T-helper 17 cell (primary cell): ENCODE measurements around the gene BPTF. TPM values are rescaled to one million over a fixed set of nuclear protein-coding genes. Genes with fewer than 3 reads are reported as not detected.
"Not testable (repeated sequence)": the region's sequence is repeated elsewhere in the genome, so short reads cannot be mapped to it uniquely, and the experiment has no call there.

Source experiments
- ATAC-seq: fragments of 150-1000 bp; cut with Tn5 transposase; 2 replicates; pipeline ENCODE4 v1.10.0; 2021; ENCODE audit warnings: mild to moderate bottlenecking, moderate library complexity
- DNase-seq, 3 donors: peaks; one replicate each; pipeline versions ENCODE4 v3.0.0 to v3.0.0-alpha.2; 2020 to 2021
- H3K9me3 ChIP-seq: one replicate; pipeline ENCODE4 v1.7.0; 2013; ENCODE audit warnings: low read length, mild to moderate bottlenecking; ENCODE audit not compliant: control insufficient read depth, poor library complexity, severe bottlenecking
- H3K27ac Mint-ChIP-seq: one replicate; pipeline ENCODE4 v1.8.0; 2022; ENCODE audit warnings: mild to moderate bottlenecking, moderate library complexity, mixed read lengths
- H3K27me3 Mint-ChIP-seq: one replicate; pipeline ENCODE4 v1.8.0; 2022; ENCODE audit warnings: mixed read lengths
- H3K36me3 Mint-ChIP-seq: one replicate; pipeline ENCODE4 v1.8.0; 2022; ENCODE audit warnings: low read depth, mixed read lengths
- H3K4me1 Mint-ChIP-seq: one replicate; pipeline ENCODE4 v1.8.0; 2022; ENCODE audit warnings: mild to moderate bottlenecking, mixed read lengths
- H3K4me3 Mint-ChIP-seq: one replicate; pipeline ENCODE4 v1.8.0; 2022; ENCODE audit warnings: mild to moderate bottlenecking, moderate library complexity, mixed read lengths
- total RNA-seq, 4 donors: library from RNA in 2 of 4; stranded (reverse) in 2 of 4; gene quantifications; one replicate each; pipeline ENCODE4 v1.2.3 and lab custom pipeline; 2022 to 2026

The BPTF gene
- total RNA-seq, 2 donors from 2014 or later, result 138 to 145 TPM

GRCh38 chr17:67845374-67845773 lies 20.1 kb downstream of the BPTF start:
- no peaks in the 10 kb centered on the region for H3K9me3 ChIP-seq
- DNase-seq (no peak), ATAC-seq (no peak)
- Mint-ChIP-seq H3K27me3 (no peaks in the 10 kb centered on the region), H3K27ac (peak overlapping the region; percentile 37), H3K4me3 (no peak overlapping the region), H3K4me1 (peaks cover 22% of the 10 kb centered on the region), H3K36me3 (peaks cover 2% of the 10 kb centered on the region)

DNA sequence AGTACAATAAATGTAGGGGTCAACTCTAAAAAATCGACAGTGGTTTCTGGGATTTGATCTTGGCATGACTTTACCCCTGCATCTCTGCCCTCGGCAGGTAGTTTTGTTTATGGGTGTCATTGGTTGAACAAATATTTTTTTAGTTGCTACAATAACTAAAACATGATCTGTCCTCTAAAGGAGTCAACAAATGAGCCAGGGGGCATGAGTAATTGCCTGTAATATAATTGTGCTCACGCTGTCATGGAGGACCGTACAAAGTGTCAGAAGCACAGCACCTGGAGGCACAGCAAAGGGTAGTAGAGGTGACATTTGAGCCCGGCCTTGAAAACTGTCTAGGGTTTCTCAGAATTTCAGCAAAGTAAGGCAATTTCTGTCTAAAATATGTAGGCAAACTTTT lies 22.9 kb downstream of the BPTF start:
- H3K27me3 Mint-ChIP-seq, H3K36me3 Mint-ChIP-seq, H3K9me3 ChIP-seq, ATAC-seq, H3K27ac Mint-ChIP-seq, H3K4me3 Mint-ChIP-seq, DNase-seq: not testable (repeated sequence)
- H3K4me1 Mint-ChIP-seq, result peaks cover 29% of the 10 kb centered on the region

DNA sequence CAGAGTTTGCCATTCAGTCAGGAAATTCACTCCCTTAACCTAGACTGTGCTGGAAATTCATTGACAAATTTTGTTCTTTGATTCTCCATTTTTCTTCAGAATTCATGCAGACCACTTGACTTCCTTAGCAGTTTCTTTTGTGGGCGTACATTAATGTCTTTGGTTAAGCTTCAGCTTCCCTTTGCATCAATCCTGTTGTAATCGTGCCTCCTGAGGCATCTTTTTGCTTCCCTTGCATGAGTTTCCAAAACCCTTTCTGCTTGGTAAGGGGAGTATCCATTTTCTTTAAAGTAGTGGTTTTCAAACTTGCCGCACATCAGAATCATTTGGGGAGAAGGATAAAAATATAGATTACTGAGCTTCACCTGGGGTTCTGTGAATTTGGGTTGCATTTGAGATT lies 23.5 kb downstream of the BPTF start:
- not testable (repeated sequence) for H3K36me3 Mint-ChIP-seq, DNase-seq, ATAC-seq, H3K9me3 ChIP-seq, H3K4me3 Mint-ChIP-seq, H3K27me3 Mint-ChIP-seq, H3K27ac Mint-ChIP-seq
- peaks cover 31% of the 10 kb centered on the region for H3K4me1 Mint-ChIP-seq

- H3K36me3 Mint-ChIP-seq, result peaks cover 6% of the 10 kb centered on the region
- ATAC-seq (no peak), DNase-seq (no peak)
- peaks cover 42% of the 10 kb centered on the region for H3K4me1 Mint-ChIP-seq
- no peaks in the 10 kb centered on the region for H3K9me3 ChIP-seq
- no peak overlapping the region for H3K4me3 Mint-ChIP-seq
- H3K27me3 Mint-ChIP-seq, result no peaks in the 10 kb centered on the region
- H3K27ac Mint-ChIP-seq, result peak overlapping the region; percentile 67
Observed at GRCh38 chr17:67850991-67851631, 25.8 kb downstream of the BPTF start.

DNA sequence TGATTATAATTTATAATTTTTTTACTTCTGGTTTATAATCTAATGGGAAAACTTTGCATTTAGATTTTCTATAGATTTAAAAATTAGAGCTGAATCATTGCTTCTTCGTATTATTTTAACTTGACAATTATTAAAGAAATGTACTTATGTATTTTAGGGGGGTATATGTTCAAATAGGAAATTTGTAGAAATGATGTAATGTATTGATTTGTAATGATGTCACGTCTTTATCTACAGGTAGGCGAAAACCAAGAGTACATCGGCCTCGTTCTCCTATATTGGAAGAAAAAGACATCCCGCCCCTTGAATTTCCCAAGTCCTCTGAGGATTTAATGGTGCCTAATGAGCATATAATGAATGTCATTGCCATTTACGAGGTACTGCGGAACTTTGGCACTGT lies 28.4 kb downstream of the BPTF start:
- no peaks in the 10 kb centered on the region for H3K27me3 Mint-ChIP-seq
- no peaks in the 10 kb centered on the region for H3K9me3 ChIP-seq
- ATAC-seq (no peak), DNase-seq (no peak)
- peaks cover 6% of the 10 kb centered on the region for H3K36me3 Mint-ChIP-seq
- no peak overlapping the region for H3K4me3 Mint-ChIP-seq
- no peak overlapping the region for H3K27ac Mint-ChIP-seq
- peaks cover 52% of the 10 kb centered on the region for H3K4me1 Mint-ChIP-seq

GRCh38 chr17:67854378-67854777 lies 29.1 kb downstream of the BPTF start:
- no peak for DNase-seq
- peak overlapping the region; percentile 89 for H3K27ac Mint-ChIP-seq
- no peak overlapping the region for H3K4me3 Mint-ChIP-seq
- H3K4me1 Mint-ChIP-seq, result peaks cover 48% of the 10 kb centered on the region
- ATAC-seq, result no peak
- H3K27me3 Mint-ChIP-seq, result no peaks in the 10 kb centered on the region
- H3K9me3 ChIP-seq, result no peaks in the 10 kb centered on the region
- peaks cover 6% of the 10 kb centered on the region for H3K36me3 Mint-ChIP-seq

- H3K4me1 Mint-ChIP-seq, result peaks cover 47% of the 10 kb centered on the region
Observed at GRCh38 chr17:67855504-67856324, 30.4 kb downstream of the BPTF start.

DNA sequence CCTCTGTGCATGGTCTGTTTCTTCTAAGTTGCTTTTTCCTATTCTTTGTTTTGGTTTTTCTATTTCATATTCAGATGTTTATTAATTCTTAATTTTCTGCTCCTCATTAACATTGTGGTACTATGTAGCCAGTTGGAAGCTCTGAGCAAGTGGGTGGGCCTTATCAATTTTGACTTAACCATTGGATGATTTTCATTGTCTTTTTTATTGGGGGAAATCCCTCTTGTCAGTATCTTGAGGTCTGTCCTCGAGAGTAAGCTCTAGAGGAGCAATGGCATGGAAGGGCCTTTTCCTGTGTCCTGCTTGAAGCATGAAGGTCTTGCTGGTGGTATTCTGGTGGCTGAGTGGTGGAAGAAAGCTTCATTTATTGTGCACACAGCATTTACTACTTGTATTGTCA lies 31.1 kb downstream of the BPTF start:
- not testable (repeated sequence) for H3K9me3 ChIP-seq, DNase-seq, H3K36me3 Mint-ChIP-seq, H3K27me3 Mint-ChIP-seq
- peak overlapping the region; percentile 89 for H3K27ac Mint-ChIP-seq
- peak; percentile 59 for ATAC-seq
- H3K4me3 Mint-ChIP-seq, result peak overlapping the region; percentile 76
- H3K4me1 Mint-ChIP-seq, result peaks cover 48% of the 10 kb centered on the region

More at GRCh38 chr17:67855504-67856324, 30.4 kb downstream of the BPTF start:
- H3K9me3 ChIP-seq, result no peaks in the 10 kb centered on the region
- Mint-ChIP-seq H3K27ac (peak overlapping the region; percentile 89), H3K36me3 (peaks cover 6% of the 10 kb centered on the region), H3K4me3 (peak overlapping the region; percentile 76), H3K27me3 (no peaks in the 10 kb centered on the region)
- DNase-seq (no peak), ATAC-seq (peak; percentile 32)

DNA sequence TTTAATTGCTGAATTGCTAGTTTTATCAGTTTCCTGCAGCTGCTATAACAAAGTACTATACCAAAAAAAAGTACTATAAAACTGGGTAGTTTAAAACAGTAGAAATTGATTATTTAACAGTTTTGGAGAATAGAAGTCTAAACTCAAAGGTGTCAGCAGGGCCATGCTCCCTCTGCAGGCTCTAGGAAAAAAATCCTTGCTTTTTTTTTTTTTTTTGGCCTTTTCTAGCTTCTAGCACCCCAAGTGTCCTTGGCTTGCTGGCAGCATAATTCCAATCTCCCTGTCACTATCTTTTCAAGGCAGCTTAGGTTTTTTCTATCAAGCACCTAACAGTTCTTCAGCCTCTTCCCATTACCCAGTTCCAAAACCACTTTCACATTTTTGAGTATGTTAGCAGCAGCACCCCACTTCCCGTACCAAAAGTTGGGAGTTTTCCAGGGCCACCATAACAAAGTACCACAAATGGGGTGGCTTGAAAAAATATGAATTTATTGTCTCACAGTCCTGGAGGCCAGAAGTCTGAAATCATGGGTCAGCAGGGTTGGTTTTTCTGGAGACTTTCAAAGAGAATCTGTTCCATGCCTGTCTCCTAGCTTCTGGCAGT lies 37.4 kb downstream of the BPTF start:
- H3K27ac Mint-ChIP-seq, result peak overlapping the region; percentile 79
- peaks cover 34% of the 10 kb centered on the region for H3K4me1 Mint-ChIP-seq
- H3K4me3 Mint-ChIP-seq, result no peak overlapping the region
- ATAC-seq (no peak), DNase-seq (no peak)
- H3K27me3 Mint-ChIP-seq, result no peaks in the 10 kb centered on the region
- H3K9me3 ChIP-seq, result no peaks in the 10 kb centered on the region
- H3K36me3 Mint-ChIP-seq, result no peaks in the 10 kb centered on the region

DNA sequence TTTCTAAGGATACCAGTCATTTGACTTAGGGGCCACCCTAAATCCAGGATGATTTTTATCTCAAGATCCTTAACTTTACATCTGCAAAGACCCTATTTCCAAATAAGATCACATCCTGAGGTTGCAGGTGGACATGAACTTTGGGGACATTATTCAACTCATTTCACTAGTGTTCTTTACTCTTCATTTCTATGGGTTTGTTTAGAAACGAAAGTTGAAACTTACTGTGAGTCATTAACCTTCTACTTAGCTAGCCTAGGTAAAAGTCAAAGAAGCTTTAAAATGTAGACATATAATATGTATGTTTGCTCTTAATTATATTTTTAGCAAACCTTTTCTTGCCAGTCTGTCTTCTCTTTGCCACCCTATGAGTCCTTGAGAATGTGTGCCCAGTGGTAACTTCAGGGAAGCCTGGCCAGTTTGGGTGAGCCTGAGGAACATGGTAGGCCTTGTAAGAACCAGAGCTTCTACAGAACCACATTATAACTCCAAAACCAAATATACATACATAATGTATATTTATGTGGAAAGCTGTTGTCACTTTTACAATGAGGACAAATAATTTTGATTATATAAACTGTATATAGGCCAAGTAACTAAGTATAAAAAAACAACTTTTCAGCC lies 38.4 kb downstream of the BPTF start:
- Mint-ChIP-seq H3K27ac (peak overlapping the region; percentile 79), H3K4me1 (peaks cover 37% of the 10 kb centered on the region), H3K36me3 (no peaks in the 10 kb centered on the region), H3K27me3 (no peaks in the 10 kb centered on the region), H3K4me3 (peak overlapping the region; percentile 28)
- H3K9me3 ChIP-seq, result no peaks in the 10 kb centered on the region
- DNase-seq (no peak), ATAC-seq (no peak)

GRCh38 chr17:67865438-67865837 lies 40.1 kb downstream of the BPTF start:
- no peak for ATAC-seq
- no peak overlapping the region for H3K27ac Mint-ChIP-seq
- no peaks in the 10 kb centered on the region for H3K36me3 Mint-ChIP-seq

DNA sequence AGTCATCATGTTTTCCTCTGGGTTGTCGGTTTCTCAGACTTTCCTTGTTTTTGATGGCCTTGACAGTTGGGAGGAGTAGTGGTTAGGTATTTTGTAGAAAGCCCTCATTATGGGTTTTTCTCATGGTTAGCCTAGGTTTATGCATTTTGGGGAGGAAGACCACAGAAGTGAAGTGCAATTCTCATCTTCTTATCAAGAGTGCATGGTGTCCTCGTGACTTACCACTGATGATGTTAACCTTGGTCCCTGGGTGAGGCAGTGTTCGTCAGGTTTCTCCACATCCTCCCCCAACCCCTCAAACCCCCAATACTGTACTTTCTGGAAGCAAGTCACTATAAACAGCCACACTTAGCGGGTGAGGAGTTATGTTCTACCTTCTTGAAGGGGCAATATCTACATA lies 42.3 kb downstream of the BPTF start:
- H3K9me3 ChIP-seq, result no peaks in the 10 kb centered on the region
- H3K4me3 Mint-ChIP-seq, result no peak overlapping the region
- H3K27me3 Mint-ChIP-seq, result no peaks in the 10 kb centered on the region
- no peak for DNase-seq
- H3K36me3 Mint-ChIP-seq, result no peaks in the 10 kb centered on the region
- peak overlapping the region; percentile 57 for H3K27ac Mint-ChIP-seq
- H3K4me1 Mint-ChIP-seq, result peaks cover 26% of the 10 kb centered on the region
- no peak for ATAC-seq

More at GRCh38 chr17:67865438-67865837, 40.1 kb downstream of the BPTF start:
- H3K4me3 Mint-ChIP-seq, result no peak overlapping the region
- peaks cover 37% of the 10 kb centered on the region for H3K4me1 Mint-ChIP-seq
- H3K9me3 ChIP-seq, result no peaks in the 10 kb centered on the region
- H3K27me3 Mint-ChIP-seq, result no peaks in the 10 kb centered on the region
- DNase-seq, result no peak

DNA sequence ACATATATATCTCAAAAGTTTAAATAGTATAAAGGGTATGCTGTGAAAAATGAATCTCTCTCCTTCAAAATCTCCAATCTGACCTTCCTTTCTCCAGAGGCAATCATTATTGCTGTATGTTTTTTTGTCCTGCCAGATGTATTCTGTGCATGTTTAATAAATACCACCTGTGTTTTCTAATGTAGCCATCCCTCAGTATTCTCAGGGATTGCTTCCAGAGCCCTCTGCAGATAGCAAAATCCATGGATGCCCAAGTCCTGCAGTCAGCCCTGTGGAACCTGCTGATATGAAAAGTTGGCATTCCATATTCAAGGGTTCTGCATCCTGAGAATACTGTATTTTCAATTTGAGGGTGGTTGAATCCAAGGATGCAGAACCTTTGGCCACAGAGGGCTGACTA lies 42.9 kb downstream of the BPTF start:
- H3K27me3 Mint-ChIP-seq, result no peaks in the 10 kb centered on the region
- H3K4me1 Mint-ChIP-seq, result peaks cover 21% of the 10 kb centered on the region
- DNase-seq (no peak), ATAC-seq (no peak)
- H3K4me3 Mint-ChIP-seq, result no peak overlapping the region
- H3K27ac Mint-ChIP-seq, result no peak overlapping the region
- no peaks in the 10 kb centered on the region for H3K9me3 ChIP-seq
- H3K36me3 Mint-ChIP-seq, result no peaks in the 10 kb centered on the region
